WERI-Rb-1 (cell line): ENCODE results near the gene MED22.
A peak's percentile ranks its signal among the peaks of the same experiment; 100 is the strongest.

Experiments
- DNase-seq: peaks from one replicate; pipeline ENCODE4 v3.0.0-alpha.2; 2020
- H3K27ac ChIP-seq: fragments of 250-450 bp; sonication (Bioruptor Pico); 2 replicates; pipeline ENCODE4 v1.5.1; 2020; ENCODE audit warnings: mild to moderate bottlenecking, moderate library complexity
- H3K27me3 ChIP-seq: fragments of 250-450 bp; sonication (Bioruptor Pico); 2 replicates; pipeline ENCODE4 v1.5.1; 2021; ENCODE audit warnings: mild to moderate bottlenecking, low read depth, moderate library complexity; ENCODE audit not compliant: insufficient read depth, severe bottlenecking
- H3K36me3 ChIP-seq: fragments of 250-450 bp; sonication (Bioruptor Pico); 2 replicates; pipeline ENCODE4 v1.5.1; 2020; ENCODE audit warnings: mild to moderate bottlenecking, moderate library complexity
- H3K4me3 ChIP-seq: 2 replicates; pipeline ENCODE4 v1.5.1; 2011; ENCODE audit warnings: low read depth, mild to moderate bottlenecking, control low read depth, low read length
- H3K9me3 ChIP-seq: fragments of 250-450 bp; sonication (Bioruptor Pico); 2 replicates; pipeline ENCODE4 v1.5.1; 2021; ENCODE audit warnings: mild to moderate bottlenecking, moderate library complexity; ENCODE audit not compliant: severe bottlenecking
- TF ChIP-seq, protein P1 (sequence below): IDR thresholded peaks from 2 replicates; pipeline ENCODE4 v1.5.1; 2011; ENCODE audit warnings: low read depth, mild to moderate bottlenecking, control low read depth, inconsistent platforms, low read length

MED22 gene

DNA sequence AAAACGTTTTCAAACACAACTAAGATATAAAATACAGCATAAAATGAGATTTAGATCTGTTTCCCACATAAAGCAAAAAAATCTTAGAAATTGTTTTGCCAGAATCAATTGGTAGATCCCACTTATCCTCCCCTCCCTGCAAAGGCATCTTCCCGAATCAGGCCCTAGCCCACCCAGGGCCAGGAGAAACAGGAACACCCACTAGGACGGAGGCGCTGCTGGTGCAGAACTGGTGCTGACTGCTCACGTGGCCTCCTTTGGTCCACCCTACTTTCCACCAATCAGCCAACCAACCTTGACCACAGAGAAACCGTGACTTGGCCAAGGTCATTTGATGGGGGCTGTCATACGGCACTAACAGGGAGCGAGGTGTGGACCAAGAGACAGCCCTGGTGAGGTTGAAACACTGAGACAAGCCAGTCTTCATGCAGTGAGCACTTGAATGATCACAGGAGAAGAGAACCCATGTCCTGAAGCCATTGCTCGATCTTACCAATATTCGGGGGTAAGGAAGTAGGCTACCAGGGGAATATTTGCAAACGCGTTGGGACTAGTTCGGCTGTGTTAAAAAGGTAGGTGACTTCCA, 13.7 kb upstream of the MED22 start:
- no peak for DNase-seq
- H3K36me3 ChIP-seq: peaks cover 76% of the 10 kb centered on the region
- no peak overlapping the region for H3K4me3 ChIP-seq
- TF ChIP-seq, protein P1, sequence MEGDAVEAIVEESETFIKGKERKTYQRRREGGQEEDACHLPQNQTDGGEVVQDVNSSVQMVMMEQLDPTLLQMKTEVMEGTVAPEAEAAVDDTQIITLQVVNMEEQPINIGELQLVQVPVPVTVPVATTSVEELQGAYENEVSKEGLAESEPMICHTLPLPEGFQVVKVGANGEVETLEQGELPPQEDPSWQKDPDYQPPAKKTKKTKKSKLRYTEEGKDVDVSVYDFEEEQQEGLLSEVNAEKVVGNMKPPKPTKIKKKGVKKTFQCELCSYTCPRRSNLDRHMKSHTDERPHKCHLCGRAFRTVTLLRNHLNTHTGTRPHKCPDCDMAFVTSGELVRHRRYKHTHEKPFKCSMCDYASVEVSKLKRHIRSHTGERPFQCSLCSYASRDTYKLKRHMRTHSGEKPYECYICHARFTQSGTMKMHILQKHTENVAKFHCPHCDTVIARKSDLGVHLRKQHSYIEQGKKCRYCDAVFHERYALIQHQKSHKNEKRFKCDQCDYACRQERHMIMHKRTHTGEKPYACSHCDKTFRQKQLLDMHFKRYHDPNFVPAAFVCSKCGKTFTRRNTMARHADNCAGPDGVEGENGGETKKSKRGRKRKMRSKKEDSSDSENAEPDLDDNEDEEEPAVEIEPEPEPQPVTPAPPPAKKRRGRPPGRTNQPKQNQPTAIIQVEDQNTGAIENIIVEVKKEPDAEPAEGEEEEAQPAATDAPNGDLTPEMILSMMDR: no peak
- no peaks in the 10 kb centered on the region for H3K27me3 ChIP-seq
- H3K27ac ChIP-seq: peak overlapping the region; percentile 68
- no peaks in the 10 kb centered on the region for H3K9me3 ChIP-seq

DNA sequence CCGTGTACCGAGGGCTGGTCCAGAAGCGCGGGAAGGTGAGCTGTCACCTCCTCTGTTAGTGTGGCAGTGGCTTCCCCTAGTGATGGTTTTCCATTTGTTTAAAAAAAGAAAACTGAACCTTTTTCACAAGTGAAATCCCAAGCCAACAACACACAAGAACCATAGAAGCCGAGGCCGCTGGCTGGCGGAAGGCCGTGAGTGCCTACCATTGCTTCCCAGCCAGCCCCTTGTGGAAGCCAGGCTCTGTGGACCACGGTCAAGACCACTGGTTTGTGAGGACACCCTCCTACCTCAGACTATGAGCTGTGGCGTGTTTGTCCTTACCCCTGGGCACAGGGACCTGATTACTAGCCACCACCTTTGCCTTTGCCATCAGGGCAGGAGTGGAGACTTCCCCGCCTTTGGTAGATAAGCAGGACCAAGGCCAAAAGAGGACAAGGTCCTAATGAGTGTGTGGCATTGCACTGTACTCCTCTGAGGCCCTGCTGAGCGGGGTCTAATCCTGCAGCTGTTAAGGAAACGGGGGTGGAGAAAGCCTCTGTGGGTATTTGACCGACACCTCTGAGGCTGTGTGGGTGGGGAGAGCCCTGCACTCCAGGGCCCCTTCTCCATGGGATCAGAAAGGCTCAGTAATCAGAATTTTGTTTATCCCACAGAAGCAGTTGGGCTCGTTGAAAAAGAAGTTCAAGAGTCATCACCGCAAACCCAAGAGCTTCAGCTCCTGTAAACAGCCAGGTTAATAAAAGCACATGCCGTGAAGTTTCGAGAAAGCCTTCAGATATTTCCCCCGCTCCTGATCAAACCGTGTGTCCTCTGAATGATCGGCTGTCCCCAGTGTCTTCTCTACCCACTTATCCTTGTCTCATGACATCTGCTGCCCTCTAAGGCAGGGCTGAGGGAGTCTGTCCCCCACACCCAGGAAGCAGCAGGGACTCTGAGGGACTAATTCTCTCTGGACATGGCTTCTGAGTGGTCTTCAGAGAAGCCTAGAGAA, 12.8 kb upstream of the MED22 start:
- TF ChIP-seq, protein P1: no peak
- H3K4me3 ChIP-seq: no peak overlapping the region
- peak overlapping the region; percentile 68 for H3K27ac ChIP-seq
- no peaks in the 10 kb centered on the region for H3K9me3 ChIP-seq
- H3K27me3 ChIP-seq: no peaks in the 10 kb centered on the region
- peaks cover 67% of the 10 kb centered on the region for H3K36me3 ChIP-seq
- DNase-seq: peak; percentile 84

DNA sequence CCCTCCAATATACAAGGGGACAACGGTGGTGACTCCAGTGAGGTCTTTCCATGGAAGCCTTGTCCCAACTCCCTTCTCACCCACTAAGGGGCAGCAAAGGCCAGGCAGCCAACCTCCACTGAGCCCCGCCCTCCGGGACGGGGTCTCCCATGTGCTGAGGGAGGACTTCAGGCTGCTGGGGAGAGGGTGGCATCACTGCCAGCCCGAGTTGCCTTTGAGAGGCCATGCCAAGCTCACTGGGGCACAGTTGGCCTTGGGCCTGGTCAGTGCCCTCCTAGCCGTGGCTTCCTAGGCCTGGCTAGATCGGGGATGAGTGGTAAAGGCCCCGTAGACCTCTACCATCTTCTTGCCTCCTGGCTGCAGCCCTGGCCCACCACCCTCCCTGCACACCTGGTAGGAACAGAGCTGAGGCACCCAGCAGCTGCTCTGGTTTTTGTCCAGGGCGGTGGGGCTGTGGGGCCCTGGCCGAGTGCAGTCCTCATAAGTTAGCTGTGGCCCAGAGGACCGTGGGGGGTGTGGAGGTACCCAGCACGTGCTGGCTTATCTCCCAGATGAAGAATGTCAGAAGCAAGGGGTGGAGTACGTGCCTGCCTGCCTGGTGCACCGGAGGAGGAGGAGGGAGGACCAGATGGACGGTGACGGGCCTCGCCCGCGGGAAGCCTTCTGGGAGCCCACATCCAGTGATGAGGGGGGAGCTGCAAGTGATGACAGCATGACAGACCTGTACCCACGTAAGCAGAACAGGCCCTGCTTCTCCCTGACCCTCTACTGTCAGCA, 11.7 kb upstream of the MED22 start:
- DNase-seq: peak; percentile 78
- Histone ChIP-seq H3K27me3 (no peaks in the 10 kb centered on the region), H3K36me3 (peaks cover 56% of the 10 kb centered on the region), H3K9me3 (no peaks in the 10 kb centered on the region), H3K27ac (peak overlapping the region; percentile 68), H3K4me3 (no peak overlapping the region)
- TF ChIP-seq, protein P1: peak; percentile 90

DNA sequence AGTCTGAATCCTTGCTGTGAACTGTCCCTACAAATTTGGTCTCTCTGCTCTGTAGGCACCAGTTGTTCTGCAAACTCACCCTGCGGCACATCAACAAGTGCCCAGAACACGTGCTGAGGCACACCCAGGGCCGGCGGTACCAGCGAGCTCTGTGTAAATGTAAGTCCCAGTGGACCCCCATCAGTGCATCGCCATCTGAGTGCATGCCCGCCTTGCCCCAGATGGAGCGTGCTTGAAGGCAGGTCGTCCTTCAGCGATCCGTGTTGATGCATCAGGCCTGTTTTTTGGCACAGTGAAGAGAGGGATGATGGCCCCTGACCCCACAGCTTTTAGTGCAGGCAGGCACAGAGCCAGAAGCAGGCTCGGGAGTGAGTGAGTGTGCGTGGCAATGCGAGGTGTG, 9.7 kb upstream of the MED22 start:
- TF ChIP-seq, protein P1: no peak
- Histone ChIP-seq H3K36me3 (peaks cover 52% of the 10 kb centered on the region), H3K27me3 (no peaks in the 10 kb centered on the region), H3K9me3 (no peaks in the 10 kb centered on the region), H3K27ac (no peak overlapping the region), H3K4me3 (no peak overlapping the region)
- DNase-seq: no peak

DNA sequence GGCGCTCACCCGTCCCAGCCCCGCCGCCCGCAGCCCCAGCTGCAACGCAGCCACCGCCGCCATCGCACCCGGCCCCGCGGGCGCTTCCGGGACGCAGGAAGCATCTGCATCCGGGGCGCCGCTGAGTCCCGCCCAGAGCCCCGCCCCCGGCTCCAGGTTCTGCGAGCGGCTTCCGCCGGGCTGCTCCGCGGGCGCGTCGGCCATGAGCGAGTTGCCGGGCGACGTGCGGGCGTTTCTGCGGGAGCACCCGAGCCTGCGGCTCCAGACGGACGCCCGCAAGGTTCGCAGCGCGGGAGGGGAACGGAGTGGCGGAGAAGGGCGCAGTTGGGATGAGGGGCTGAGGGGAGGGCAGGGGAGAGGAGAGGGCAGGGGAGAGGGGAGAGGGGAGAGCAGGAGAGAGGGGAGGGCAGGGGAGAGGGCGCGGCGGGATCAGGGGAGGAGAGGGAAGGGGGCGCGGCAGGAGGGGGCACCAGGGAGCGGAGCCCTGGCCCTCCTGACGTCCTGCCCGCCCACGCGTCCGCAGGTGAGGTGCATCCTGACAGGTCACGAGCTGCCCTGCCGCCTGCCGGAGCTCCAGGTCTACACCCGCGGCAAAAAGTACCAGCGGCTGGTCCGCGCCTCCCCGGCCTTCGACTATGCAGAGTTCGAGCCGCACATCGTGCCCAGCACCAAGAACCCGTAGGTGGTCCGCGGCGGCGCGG, 8.6 kb upstream of the MED22 start, which contains the start of the genes SURF1 and SURF2:
Gene SURF1, minus strand, starts transcription at position 97 of the 701 bp plus-strand sequence. Its CDS starts 34 bp downstream, at position 63.
Gene SURF2, plus strand, starts transcription at position 160 of the 701 bp plus-strand sequence. Its CDS starts 43 bp downstream, at position 203.
- Histone ChIP-seq H3K36me3 (peaks cover 52% of the 10 kb centered on the region), H3K27ac (peak within 1 kb of the TSS; percentile 78)
- TF ChIP-seq, protein P1: peak; percentile 36; the same call in 1 of the 2 replicates

More for the DNA sequence above, 8.6 kb upstream of the MED22 start, which contains the start of the genes SURF1 and SURF2:
- Histone ChIP-seq H3K9me3 (no peaks in the 10 kb centered on the region), H3K4me3 (peak within 1 kb of the TSS; percentile 61), H3K27me3 (no peaks in the 10 kb centered on the region)
- DNase-seq: peak; percentile 88
